GM20000 (cell line): ENCODE measurements around the gene PNN.

Experiments used
- DNase-seq: peaks from one replicate; pipeline ENCODE4 v3.0.0; 2012; ENCODE audit warnings: low spot score
- TF ChIP-seq, protein P1 (sequence below): IDR thresholded peaks from 2 replicates; pipeline ENCODE4 v1.5.1; 2012; ENCODE audit warnings: mild to moderate bottlenecking, control low read depth; ENCODE audit errors: extremely low read depth, missing control alignments

Gene PNN

DNA sequence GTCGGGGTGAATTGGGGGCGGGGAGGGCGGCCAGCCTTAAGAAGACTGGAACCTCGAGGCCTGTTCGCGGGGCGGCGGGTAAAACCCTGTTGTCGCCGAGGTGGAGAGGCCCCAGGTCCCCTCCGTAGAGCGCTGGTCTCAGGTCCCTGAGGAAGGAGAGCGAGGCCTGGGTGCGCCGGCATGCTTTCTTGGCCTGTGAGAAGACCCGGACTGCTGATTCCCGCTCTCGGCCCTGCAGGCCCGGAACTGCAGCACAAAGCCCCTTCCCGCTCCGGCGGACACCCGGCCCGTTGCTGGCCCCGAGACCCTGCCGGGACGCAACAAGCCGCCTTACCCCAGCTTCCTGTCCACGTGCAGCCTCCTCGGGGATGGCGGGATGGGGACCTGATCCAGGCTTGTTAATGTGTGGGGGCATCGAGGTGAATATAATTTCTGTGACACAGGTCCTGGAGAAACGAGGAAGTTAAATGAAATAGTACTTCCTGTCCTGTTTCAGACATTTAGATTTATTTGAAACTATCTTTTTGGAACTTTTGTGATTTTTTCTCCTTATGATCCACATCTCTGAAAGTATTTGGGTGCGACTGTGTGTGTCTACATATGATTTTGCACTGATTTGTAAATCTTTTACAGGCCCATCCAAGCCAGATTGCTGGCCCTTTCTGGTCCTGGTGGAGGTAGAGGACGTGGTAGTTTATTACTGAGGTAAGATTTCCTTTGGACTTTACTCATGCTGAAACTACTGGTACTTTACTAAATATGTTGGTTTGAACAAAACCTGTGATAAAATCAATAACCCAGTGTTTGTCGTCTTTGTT, 600 bp downstream of the PNN start:
- TF ChIP-seq, protein P1, sequence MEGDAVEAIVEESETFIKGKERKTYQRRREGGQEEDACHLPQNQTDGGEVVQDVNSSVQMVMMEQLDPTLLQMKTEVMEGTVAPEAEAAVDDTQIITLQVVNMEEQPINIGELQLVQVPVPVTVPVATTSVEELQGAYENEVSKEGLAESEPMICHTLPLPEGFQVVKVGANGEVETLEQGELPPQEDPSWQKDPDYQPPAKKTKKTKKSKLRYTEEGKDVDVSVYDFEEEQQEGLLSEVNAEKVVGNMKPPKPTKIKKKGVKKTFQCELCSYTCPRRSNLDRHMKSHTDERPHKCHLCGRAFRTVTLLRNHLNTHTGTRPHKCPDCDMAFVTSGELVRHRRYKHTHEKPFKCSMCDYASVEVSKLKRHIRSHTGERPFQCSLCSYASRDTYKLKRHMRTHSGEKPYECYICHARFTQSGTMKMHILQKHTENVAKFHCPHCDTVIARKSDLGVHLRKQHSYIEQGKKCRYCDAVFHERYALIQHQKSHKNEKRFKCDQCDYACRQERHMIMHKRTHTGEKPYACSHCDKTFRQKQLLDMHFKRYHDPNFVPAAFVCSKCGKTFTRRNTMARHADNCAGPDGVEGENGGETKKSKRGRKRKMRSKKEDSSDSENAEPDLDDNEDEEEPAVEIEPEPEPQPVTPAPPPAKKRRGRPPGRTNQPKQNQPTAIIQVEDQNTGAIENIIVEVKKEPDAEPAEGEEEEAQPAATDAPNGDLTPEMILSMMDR: no peak
- DNase-seq: peak; percentile 15

DNA sequence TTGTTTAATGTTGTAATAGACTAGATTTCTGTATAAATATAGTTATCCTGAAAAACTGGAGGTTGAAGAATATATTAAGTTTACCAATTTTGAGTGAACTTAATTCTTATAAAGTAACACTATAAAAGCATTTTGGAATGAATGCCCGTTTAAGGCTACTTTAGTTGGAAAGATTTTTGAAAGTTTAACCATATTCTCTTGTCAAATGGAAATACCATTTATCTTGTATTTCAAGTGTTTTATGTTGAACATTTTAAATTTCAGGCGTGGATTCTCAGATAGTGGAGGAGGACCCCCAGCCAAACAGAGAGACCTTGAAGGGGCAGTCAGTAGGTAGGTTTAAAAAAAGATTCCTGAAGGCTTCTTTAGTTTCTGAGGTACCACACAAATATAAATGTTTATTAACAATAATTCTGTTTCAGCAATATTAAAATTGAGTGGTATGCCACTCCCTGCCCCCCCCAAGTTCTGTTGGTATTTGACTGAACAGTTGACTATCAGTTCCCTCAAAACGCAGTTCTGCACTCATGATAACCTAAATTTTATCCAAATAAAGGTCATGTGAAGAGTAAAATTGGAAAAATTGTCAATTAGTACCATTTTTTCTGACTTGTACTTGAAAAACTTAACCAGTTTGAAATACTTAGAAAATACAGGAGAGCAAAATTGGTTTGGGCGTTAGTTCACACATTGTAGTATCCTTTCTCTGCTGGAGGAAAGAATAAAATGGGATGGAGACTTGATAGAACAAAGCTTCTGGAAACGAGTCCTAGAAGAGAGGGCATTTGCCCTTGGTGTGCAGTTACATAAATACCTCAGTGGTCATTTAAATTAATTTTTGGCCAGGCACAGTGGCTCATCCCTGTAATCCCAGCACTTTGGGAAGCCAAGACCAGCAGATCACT, 1.5 kb downstream of the PNN start:
- DNase-seq: no peak
- TF ChIP-seq, protein P1: no peak

DNA sequence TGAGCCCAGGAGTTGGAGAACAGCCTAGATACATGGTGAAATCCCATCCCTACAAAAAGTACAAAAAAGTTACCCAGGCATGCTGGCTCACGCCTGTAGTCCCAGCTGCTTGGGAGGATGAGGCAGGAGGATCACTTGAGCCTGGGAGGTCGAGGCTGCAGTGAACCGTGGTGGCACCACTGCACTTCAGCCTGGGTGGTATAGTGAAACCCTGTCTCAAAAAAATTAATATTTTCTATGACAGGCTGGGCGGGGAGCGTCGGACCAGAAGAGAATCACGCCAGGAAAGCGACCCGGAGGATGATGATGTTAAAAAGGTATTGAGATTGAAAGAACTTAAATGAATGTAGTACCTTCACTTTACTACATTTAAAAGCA, 2.1 kb downstream of the PNN start:
- DNase-seq: no peak
- TF ChIP-seq, protein P1: no peak

DNA sequence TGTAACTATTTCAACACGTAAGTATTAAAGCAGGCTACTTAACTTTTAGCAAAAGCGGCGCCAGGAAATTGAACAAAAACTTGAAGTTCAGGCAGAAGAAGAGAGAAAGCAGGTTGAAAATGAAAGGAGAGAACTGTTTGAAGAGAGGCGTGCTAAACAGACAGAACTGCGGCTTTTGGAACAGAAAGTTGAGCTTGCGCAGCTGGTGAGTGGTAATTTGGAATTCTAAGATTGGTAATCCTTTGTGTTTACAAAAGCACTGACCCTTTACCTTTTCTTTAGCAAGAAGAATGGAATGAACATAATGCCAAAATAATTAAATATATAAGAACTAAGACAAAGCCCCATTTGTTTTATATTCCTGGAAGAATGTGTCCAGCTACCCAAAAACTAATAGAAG, 4.0 kb downstream of the PNN start:
- no peak for DNase-seq
- TF ChIP-seq, protein P1: no peak

DNA sequence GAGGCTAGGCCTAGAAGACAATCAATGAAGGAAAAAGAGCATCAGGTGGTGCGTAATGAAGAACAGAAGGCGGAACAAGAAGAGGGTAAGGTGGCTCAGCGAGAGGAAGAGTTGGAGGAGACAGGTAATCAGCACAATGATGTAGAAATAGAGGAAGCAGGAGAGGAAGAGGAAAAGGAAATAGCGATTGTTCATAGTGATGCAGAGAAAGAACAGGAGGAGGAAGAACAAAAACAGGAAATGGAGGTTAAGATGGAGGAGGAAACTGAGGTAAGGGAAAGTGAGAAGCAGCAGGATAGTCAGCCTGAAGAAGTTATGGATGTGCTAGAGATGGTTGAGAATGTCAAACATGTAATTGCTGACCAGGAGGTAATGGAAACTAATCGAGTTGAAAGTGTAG, 5.5 kb downstream of the PNN start:
- DNase-seq: no peak
- TF ChIP-seq, protein P1: no peak

DNA sequence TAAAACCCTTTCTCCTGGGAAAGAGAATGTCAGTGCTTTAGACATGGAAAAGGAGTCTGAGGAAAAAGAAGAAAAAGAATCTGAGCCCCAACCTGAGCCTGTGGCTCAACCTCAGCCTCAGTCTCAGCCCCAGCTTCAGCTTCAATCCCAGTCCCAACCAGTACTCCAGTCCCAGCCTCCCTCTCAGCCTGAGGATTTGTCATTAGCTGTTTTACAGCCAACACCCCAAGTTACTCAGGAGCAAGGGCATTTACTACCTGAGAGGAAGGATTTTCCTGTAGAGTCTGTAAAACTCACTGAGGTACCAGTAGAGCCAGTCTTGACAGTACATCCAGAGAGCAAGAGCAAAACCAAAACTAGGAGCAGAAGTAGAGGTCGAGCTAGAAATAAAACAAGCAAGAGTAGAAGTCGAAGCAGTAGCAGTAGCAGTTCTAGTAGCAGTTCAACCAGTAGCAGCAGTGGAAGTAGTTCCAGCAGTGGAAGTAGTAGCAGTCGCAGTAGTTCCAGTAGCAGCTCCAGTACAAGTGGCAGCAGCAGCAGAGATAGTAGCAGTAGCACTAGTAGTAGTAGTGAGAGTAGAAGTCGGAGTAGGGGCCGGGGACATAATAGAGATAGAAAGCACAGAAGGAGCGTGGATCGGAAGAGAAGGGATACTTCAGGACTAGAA, 6.1 kb downstream of the PNN start:
- no peak for DNase-seq
- TF ChIP-seq, protein P1: no peak
